Liver (tissue), 9 donors: ENCODE results near the gene USH2A. TPM values are rescaled to one million over a fixed set of nuclear protein-coding genes. Genes with fewer than 3 reads are reported as not detected.

Experiments
- DNase-seq: peaks from one replicate; pipeline ENCODE4 v3.0.0-alpha.2; 2017; ENCODE audit warnings: low spot score
- H3K27ac ChIP-seq, 2 donors: one replicate each; pipeline ENCODE4 v1.7.0; 2013; ENCODE audit warnings: inconsistent platforms in 2 of 2, low read length in 2 of 2, control low read depth in 1 of 2, low read depth in 1 of 2, mild to moderate bottlenecking in 1 of 2
- H3K27me3 ChIP-seq, 4 donors: one replicate each; pipeline versions ENCODE4 v1.6.1 to v1.7.0; 2013; ENCODE audit warnings: low read length in 3 of 4, inconsistent platforms in 1 of 4, mild to moderate bottlenecking in 1 of 4, moderate library complexity in 1 of 4; ENCODE audit not compliant: control insufficient read depth in 4 of 4, insufficient read depth in 4 of 4
- H3K36me3 ChIP-seq, 4 donors: one replicate each; pipeline versions ENCODE4 v1.6.1 to v1.7.0; 2013; ENCODE audit warnings: low read length in 3 of 4, mild to moderate bottlenecking in 3 of 4, low read depth in 1 of 4, moderate library complexity in 1 of 4; ENCODE audit not compliant: control insufficient read depth in 4 of 4, insufficient read depth in 3 of 4
- H3K4me1 ChIP-seq, 4 donors: one replicate each; pipeline versions ENCODE4 v1.6.1 to v1.7.0; 2013; ENCODE audit warnings: low read length in 3 of 4, mild to moderate bottlenecking in 3 of 4, moderate library complexity in 1 of 4; ENCODE audit not compliant: control insufficient read depth in 4 of 4, insufficient read depth in 4 of 4
- H3K4me3 ChIP-seq, 3 donors: one replicate each; pipeline versions ENCODE4 v1.6.1 to v1.7.0; 2013; ENCODE audit warnings: low read length in 3 of 3, control low read depth in 1 of 3, low read depth in 1 of 3, mild to moderate bottlenecking in 1 of 3
- H3K9ac ChIP-seq, 2 donors: one replicate each; pipeline ENCODE4 v1.7.0; 2013; ENCODE audit warnings: low read length in 2 of 2, mild to moderate bottlenecking in 2 of 2, moderate library complexity in 2 of 2, control low read depth in 1 of 2, low read depth in 1 of 2
- H3K9me3 ChIP-seq, 4 donors: one replicate each; pipeline versions ENCODE4 v1.6.1 to v1.7.0; 2013; ENCODE audit warnings: low read length in 3 of 4; ENCODE audit not compliant: control insufficient read depth in 4 of 4
- ATF3 ChIP-seq: IDR thresholded peaks from 2 replicates; pipeline ENCODE4 v1.6.1; 2016; ENCODE audit warnings: antibody characterized with exemption
- FOXA1 ChIP-seq: IDR thresholded peaks from 2 replicates; pipeline ENCODE4 v1.6.1; 2016; ENCODE audit warnings: antibody characterized with exemption
- FOXA2 ChIP-seq: IDR thresholded peaks from 2 replicates; pipeline ENCODE4 v1.6.1; 2016; ENCODE audit warnings: antibody characterized with exemption
- GABPA ChIP-seq, 2 donors: IDR thresholded peaks in 1 of 2; conservative IDR thresholded peaks in 1 of 2; 2 replicates each; pipeline ENCODE4 v1.6.1; 2016; ENCODE audit warnings: antibody characterized with exemption in 2 of 2, mild to moderate bottlenecking in 1 of 2, moderate library complexity in 1 of 2
- HNF4G ChIP-seq: IDR thresholded peaks from 2 replicates; pipeline ENCODE4 v1.6.1; 2016; ENCODE audit warnings: antibody characterized with exemption
- JUND ChIP-seq, 2 donors: IDR thresholded peaks; 2 replicates each; pipeline ENCODE4 v1.6.1; 2016; ENCODE audit warnings: antibody characterized with exemption in 2 of 2
- MAX ChIP-seq: IDR thresholded peaks from 2 replicates; pipeline ENCODE4 v1.6.1; 2016; ENCODE audit warnings: antibody characterized with exemption
- NR2F2 ChIP-seq: IDR thresholded peaks from 2 replicates; pipeline ENCODE4 v1.6.1; 2016; ENCODE audit warnings: antibody characterized with exemption
- RAD21 ChIP-seq, 2 donors: IDR thresholded peaks; 2 replicates each; pipeline ENCODE4 v1.6.1; 2016; ENCODE audit warnings: antibody characterized with exemption in 2 of 2, mild to moderate bottlenecking in 2 of 2
- REST ChIP-seq: IDR thresholded peaks from 2 replicates; pipeline ENCODE4 v1.6.1; 2016; ENCODE audit warnings: antibody characterized with exemption, mild to moderate bottlenecking
- SP1 ChIP-seq: IDR thresholded peaks from 2 replicates; pipeline ENCODE4 v1.6.1; 2018; ENCODE audit warnings: antibody characterized with exemption, mild to moderate bottlenecking
- TAF1 ChIP-seq: conservative IDR thresholded peaks from 2 replicates; pipeline ENCODE4 v1.6.1; 2016; ENCODE audit warnings: antibody characterized with exemption, mild to moderate bottlenecking
- YY1 ChIP-seq: IDR thresholded peaks from 2 replicates; pipeline ENCODE4 v1.6.1; 2016; ENCODE audit warnings: antibody characterized with exemption, mild to moderate bottlenecking
- WGBS: extraction: QIAGEN DNeasy Blood & Tissue Kit; methylation state at CpG from one replicate; pipeline ENCODE4 v1.1.7; 2013; 5-methylcytosine and 5-hydroxymethylcytosine counted together
- polyA plus RNA-seq, 2 donors: library from polyadenylated mRNA; stranded (reverse) in 1 of 2; unstranded in 1 of 2; fragments of 200-250 nt in 1 of 2; fragments of >200 nt in 1 of 2; fragmentation: Nextera tagmentation in 1 of 2; extraction: Ambion mirVana in 1 of 2; gene quantifications; one replicate each; pipeline versions ENCODE4 v1.2.1 to v1.2.3, GENCODE V29; 2013 to 2015
- total RNA-seq, 2 donors: library from RNA; depleted of rRNA; stranded (reverse); fragments of >200 nt; gene quantifications; one replicate each; pipeline ENCODE4 v1.2.3, GENCODE V29; 2014
- TF ChIP-seq, protein P1 (sequence below): IDR thresholded peaks from 2 replicates; pipeline ENCODE4 v1.6.1; 2016; ENCODE audit warnings: antibody characterized with exemption
- TF ChIP-seq, protein P2 (sequence below): fragments of 150-350 bp; IDR thresholded peaks from 2 replicates; pipeline ENCODE4 v1.5.1; 2017; ENCODE audit warnings: improper control_type of control experiment, low read depth, low read length; ENCODE audit not compliant: missing input control
- donor health status: healthy.
- donor health status: healthy.
- donor health status: healthy.
- donor health status: healthy.
- donor health status: healthy.

The USH2A gene
- total and polyA plus RNA-seq, 4 donors, result 0.14 to 1.0 (median 0.31) TPM

DNA sequence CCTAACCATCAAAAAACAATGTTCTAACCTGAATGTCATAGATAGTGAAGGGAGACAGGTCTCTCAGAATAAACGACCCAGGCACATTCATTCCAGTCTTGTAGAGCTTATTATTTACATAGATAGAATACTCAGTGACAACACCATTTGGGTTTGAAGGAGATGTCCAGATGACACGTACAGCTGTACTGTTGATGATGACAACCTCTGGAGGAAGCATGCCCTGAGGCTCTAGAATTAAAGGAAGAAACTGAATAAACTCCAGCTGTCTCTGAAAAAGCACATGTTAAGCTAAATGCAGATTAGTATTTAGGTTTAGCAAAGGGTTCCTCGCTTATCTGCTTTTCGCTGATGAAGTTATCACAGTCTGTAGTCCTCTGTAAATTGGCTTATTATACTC lies 579.0 kb downstream of the USH2A start:
- TF ChIP-seq FOXA2 (no peak), JUND (IDR thresholded peaks at IDR 0.05) (no peak), NR2F2 (no peak), TAF1 (no peak), YY1 (no peak), MAX (no peak), FOXA1 (no peak), SP1 (no peak)
- TF ChIP-seq, protein P1, sequence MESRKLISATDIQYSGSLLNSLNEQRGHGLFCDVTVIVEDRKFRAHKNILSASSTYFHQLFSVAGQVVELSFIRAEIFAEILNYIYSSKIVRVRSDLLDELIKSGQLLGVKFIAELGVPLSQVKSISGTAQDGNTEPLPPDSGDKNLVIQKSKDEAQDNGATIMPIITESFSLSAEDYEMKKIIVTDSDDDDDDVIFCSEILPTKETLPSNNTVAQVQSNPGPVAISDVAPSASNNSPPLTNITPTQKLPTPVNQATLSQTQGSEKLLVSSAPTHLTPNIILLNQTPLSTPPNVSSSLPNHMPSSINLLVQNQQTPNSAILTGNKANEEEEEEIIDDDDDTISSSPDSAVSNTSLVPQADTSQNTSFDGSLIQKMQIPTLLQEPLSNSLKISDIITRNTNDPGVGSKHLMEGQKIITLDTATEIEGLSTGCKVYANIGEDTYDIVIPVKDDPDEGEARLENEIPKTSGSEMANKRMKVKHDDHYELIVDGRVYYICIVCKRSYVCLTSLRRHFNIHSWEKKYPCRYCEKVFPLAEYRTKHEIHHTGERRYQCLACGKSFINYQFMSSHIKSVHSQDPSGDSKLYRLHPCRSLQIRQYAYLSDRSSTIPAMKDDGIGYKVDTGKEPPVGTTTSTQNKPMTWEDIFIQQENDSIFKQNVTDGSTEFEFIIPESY, result no peak
- TF ChIP-seq, protein P2, sequence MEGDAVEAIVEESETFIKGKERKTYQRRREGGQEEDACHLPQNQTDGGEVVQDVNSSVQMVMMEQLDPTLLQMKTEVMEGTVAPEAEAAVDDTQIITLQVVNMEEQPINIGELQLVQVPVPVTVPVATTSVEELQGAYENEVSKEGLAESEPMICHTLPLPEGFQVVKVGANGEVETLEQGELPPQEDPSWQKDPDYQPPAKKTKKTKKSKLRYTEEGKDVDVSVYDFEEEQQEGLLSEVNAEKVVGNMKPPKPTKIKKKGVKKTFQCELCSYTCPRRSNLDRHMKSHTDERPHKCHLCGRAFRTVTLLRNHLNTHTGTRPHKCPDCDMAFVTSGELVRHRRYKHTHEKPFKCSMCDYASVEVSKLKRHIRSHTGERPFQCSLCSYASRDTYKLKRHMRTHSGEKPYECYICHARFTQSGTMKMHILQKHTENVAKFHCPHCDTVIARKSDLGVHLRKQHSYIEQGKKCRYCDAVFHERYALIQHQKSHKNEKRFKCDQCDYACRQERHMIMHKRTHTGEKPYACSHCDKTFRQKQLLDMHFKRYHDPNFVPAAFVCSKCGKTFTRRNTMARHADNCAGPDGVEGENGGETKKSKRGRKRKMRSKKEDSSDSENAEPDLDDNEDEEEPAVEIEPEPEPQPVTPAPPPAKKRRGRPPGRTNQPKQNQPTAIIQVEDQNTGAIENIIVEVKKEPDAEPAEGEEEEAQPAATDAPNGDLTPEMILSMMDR, result no peak
- Histone ChIP-seq H3K27ac (no peak overlapping the region), H3K27me3 (no peaks in the 10 kb centered on the region), H3K9ac (no peak overlapping the region), H3K9me3 (no peaks in the 10 kb centered on the region), H3K36me3 (no peaks in the 10 kb centered on the region), H3K4me3 (no peak overlapping the region), H3K4me1 (no peaks in the 10 kb centered on the region)
- 66% methylated on average over 4 of the region's 4 CpGs for WGBS
- no peak for DNase-seq

DNA sequence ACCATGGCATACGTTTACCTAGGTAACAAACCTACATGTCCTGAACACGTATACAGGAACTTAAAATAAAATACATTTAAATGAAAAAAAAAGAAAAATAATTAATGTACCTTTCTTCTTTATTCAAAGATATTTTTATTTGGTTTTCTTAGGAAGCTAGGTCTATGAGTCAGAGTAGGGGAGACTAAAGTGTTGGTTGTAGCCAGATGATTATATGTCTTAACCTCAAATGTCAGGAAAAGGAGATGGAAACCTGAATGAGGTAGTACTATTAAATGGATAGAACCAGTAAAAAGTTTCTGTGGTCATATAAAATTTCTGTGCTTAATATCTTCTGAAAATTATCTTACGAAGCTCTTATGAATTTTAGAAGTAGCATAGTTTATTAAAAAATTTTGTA lies 580.3 kb downstream of the USH2A start:
- WGBS, result 87% methylated on average over 3 of the region's 3 CpGs
- H3K4me3 ChIP-seq, result no peak overlapping the region
- no peaks in the 10 kb centered on the region for H3K4me1 ChIP-seq
- no peaks in the 10 kb centered on the region for H3K27me3 ChIP-seq
- H3K36me3 ChIP-seq, result no peaks in the 10 kb centered on the region
- H3K9me3 ChIP-seq, result no peaks in the 10 kb centered on the region
- no peak for DNase-seq
- no peak for TF ChIP-seq FOXA2
- TF ChIP-seq NR2F2, result no peak
- H3K27ac ChIP-seq, result no peak overlapping the region
- H3K9ac ChIP-seq, result no peak overlapping the region

GRCh38 chr1:215835951-215836350 lies 587.3 kb downstream of the USH2A start:
- Histone ChIP-seq H3K27ac (no peak overlapping the region), H3K27me3 (no peaks in the 10 kb centered on the region), H3K9ac (no peak overlapping the region), H3K4me3 (no peak overlapping the region), H3K4me1 (no peaks in the 10 kb centered on the region), H3K36me3 (no peaks in the 10 kb centered on the region), H3K9me3 (no peaks in the 10 kb centered on the region)
- TF ChIP-seq ATF3, result no peak
- TF ChIP-seq REST, result no peak
- TF ChIP-seq MAX, result no peak
- TF ChIP-seq, protein P2, result no peak
- TF ChIP-seq JUND (IDR thresholded peaks at IDR 0.05), result no peak
- no peak for TF ChIP-seq GABPA (IDR thresholded peaks at IDR 0.05 in 1 of 2, conservative IDR thresholded peaks at IDR 0.05 in 1 of 2)
- no peak for TF ChIP-seq FOXA2
- TF ChIP-seq YY1, result no peak
- no peak for TF ChIP-seq FOXA1
- no peak for TF ChIP-seq HNF4G
- TF ChIP-seq SP1, result no peak
- no peak for TF ChIP-seq TAF1
- no peak for TF ChIP-seq RAD21 (IDR thresholded peaks at IDR 0.05)
- no peak for DNase-seq
- WGBS, result 82% methylated on average over 2 of the region's 2 CpGs
